WTC11 (cell line): ENCODE data around the gene SLC6A15.

ENCODE experiments used
- CTCF ChIP-seq: fragments of 200-600 bp; IDR thresholded peaks from 2 replicates; pipeline ENCODE4 v1.8.0; 2022; ENCODE audit warnings: antibody characterized with exemption
- E2F4 ChIP-seq: sonication (generic); formaldehyde crosslinking; IDR thresholded peaks from 2 replicates; pipeline ENCODE4 v1.8.1; 2022; ENCODE audit warnings: low read depth, mild to moderate bottlenecking, moderate library complexity, missing genetic modification reagents, borderline replicate concordance
- MLX ChIP-seq: sonication (generic); formaldehyde crosslinking; IDR thresholded peaks from 2 replicates; pipeline ENCODE4 v1.8.1; 2023; ENCODE audit warnings: mild to moderate bottlenecking, missing genetic modification reagents, moderate library complexity
- NR3C1 ChIP-seq: sonication (generic); formaldehyde crosslinking; conservative IDR thresholded peaks from 2 replicates; pipeline ENCODE4 v1.8.1; 2023; ENCODE audit warnings: low read depth, mild to moderate bottlenecking, missing genetic modification reagents
- OVOL2 ChIP-seq: fragments of 250-450 bp; sonication (Bioruptor Pico); IDR thresholded peaks from 2 replicates; pipeline ENCODE4 v1.9.0; 2021; ENCODE audit warnings: mild to moderate bottlenecking, borderline replicate concordance
- PRDM15 ChIP-seq: sonication (generic); formaldehyde crosslinking; IDR thresholded peaks from 2 replicates; pipeline ENCODE4 v1.8.0; 2022; ENCODE audit warnings: missing genetic modification reagents
- USF1 ChIP-seq: sonication (generic); formaldehyde crosslinking; IDR thresholded peaks from 2 replicates; pipeline ENCODE4 v1.8.0; 2022; ENCODE audit warnings: mild to moderate bottlenecking, missing genetic modification reagents
- TF ChIP-seq, protein P1 (sequence below): sonication (generic); formaldehyde crosslinking; IDR thresholded peaks from 2 replicates; pipeline ENCODE4 v1.8.1; 2022; ENCODE audit warnings: low read depth, missing genetic modification reagents, borderline replicate concordance

GRCh38 chr12:84811291-84811690 lies 101.3 kb downstream of the SLC6A15 start:
- TF ChIP-seq MLX (CRISPR knock-in tag) (no peak), CTCF (no peak), OVOL2 (no peak), PRDM15 (CRISPR knock-in tag) (no peak), E2F4 (CRISPR knock-in tag) (no peak), USF1 (no peak), NR3C1 (CRISPR knock-in tag) (no peak)
- TF ChIP-seq, protein P1, sequence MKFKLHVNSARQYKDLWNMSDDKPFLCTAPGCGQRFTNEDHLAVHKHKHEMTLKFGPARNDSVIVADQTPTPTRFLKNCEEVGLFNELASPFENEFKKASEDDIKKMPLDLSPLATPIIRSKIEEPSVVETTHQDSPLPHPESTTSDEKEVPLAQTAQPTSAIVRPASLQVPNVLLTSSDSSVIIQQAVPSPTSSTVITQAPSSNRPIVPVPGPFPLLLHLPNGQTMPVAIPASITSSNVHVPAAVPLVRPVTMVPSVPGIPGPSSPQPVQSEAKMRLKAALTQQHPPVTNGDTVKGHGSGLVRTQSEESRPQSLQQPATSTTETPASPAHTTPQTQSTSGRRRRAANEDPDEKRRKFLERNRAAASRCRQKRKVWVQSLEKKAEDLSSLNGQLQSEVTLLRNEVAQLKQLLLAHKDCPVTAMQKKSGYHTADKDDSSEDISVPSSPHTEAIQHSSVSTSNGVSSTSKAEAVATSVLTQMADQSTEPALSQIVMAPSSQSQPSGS (CRISPR knock-in tag) = no peak
